ENCODE results near the gene C19orf44.

The C19orf44 gene

GRCh38 chr19:16456652-16457194 lies 39.5 kb upstream of the C19orf44 start:
- peak overlapping the region; percentile 19 for H3K4me3 ChIP-seq (ENCODE audit: low read depth, low read length)
- TF ChIP-seq CTCF (IDR thresholded peaks at IDR 0.05; ENCODE audit: borderline replicate concordance, insufficient read depth, low read depth, low read length), result no peak

GRCh38 chr19:16457195-16457953 lies 38.8 kb upstream of the C19orf44 start:
- peak overlapping the region; percentile 23 for H3K4me3 ChIP-seq (ENCODE audit: low read depth, low read length)
- no peak for TF ChIP-seq CTCF (IDR thresholded peaks at IDR 0.05; ENCODE audit: borderline replicate concordance, insufficient read depth, low read depth, low read length)

GRCh38 chr19:16457954-16458331 lies 38.3 kb upstream of the C19orf44 start:
- no peak overlapping the region for H3K4me3 ChIP-seq (ENCODE audit: low read depth, low read length)
- no peak for TF ChIP-seq CTCF (IDR thresholded peaks at IDR 0.05; ENCODE audit: borderline replicate concordance, insufficient read depth, low read depth, low read length)

GRCh38 chr19:16458391-16459341 lies 37.5 kb upstream of the C19orf44 start:
- TF ChIP-seq CTCF (IDR thresholded peaks at IDR 0.05; ENCODE audit: borderline replicate concordance, insufficient read depth, low read depth, low read length), result no peak
- no peak overlapping the region for H3K4me3 ChIP-seq (ENCODE audit: low read depth, low read length)

- no peak for TF ChIP-seq CTCF (IDR thresholded peaks at IDR 0.05; ENCODE audit: borderline replicate concordance, insufficient read depth, low read depth, low read length)
- no peak overlapping the region for H3K4me3 ChIP-seq (ENCODE audit: low read depth, low read length)
Measured at GRCh38 chr19:16459680-16460079, 36.5 kb upstream of the C19orf44 start.

GRCh38 chr19:16460454-16460853 lies 35.7 kb upstream of the C19orf44 start:
- H3K4me3 ChIP-seq (ENCODE audit: low read depth, low read length), result no peak overlapping the region
- TF ChIP-seq CTCF (IDR thresholded peaks at IDR 0.05; ENCODE audit: borderline replicate concordance, insufficient read depth, low read depth, low read length), result no peak

All from GM12875 (cell line).